Panc1 (cell line): ENCODE data around the gene EMSY. TPM values are rescaled to one million over a fixed set of nuclear protein-coding genes. Genes with fewer than 3 reads are reported as not detected.

Experiments
- ATAC-seq: fragments of 200-7000 bp; cut with Tn5 transposase; 2 replicates; pipeline ENCODE4 v1.9.1; 2020; ENCODE audit warnings: mild to moderate bottlenecking, moderate library complexity
- BruUV-seq: library from RNA; stranded (reverse); fragments of 400-500 nt; replicated peaks from 2 replicates; lab custom pipeline; 2021; lab: Mats Ljungman, UMichigan
- CTCF ChIA-PET: fragments of 300-600 bp; sonication (Branson Sonifier 250); formaldehyde crosslinking; loops from one replicate; lab custom pipeline; 2022; ENCODE audit warnings: antibody characterized with exemption; lab: Charles Lee
- POLR2A ChIA-PET: fragments of 300-600 bp; sonication (Branson Sonifier 250); formaldehyde crosslinking; loops from one replicate; lab custom pipeline; 2022; ENCODE audit warnings: antibody characterized with exemption; lab: Charles Lee
- DNase-seq: peaks from one replicate; pipeline ENCODE4 v3.0.0-alpha.2; 2010; ENCODE audit warnings: low read depth, low spot score
- H3K27ac ChIP-seq: 2 replicates; pipeline ENCODE4 v1.5.1; 2011; ENCODE audit warnings: mild to moderate bottlenecking, low read length, inconsistent platforms
- H3K27me3 ChIP-seq: fragments of 200-500 bp; sonication (Bioruptor generic); 2 replicates; pipeline ENCODE4 v1.6.0; 2014; ENCODE audit warnings: low read length, inconsistent platforms; ENCODE audit not compliant: control insufficient read depth, insufficient read depth
- H3K36me3 ChIP-seq: fragments of 200-500 bp; sonication (Bioruptor generic); 2 replicates; pipeline ENCODE4 v1.5.1; 2014; ENCODE audit warnings: inconsistent platforms, mild to moderate bottlenecking, low read length, moderate library complexity; ENCODE audit not compliant: control insufficient read depth, insufficient read depth
- H3K4me1 ChIP-seq: 2 replicates; pipeline ENCODE4 v1.5.1; 2011; ENCODE audit warnings: inconsistent platforms, mild to moderate bottlenecking, low read length, moderate library complexity; ENCODE audit not compliant: control insufficient read depth, insufficient read depth
- H3K4me3 ChIP-seq, 2 experiments: 2 replicates each; pipeline ENCODE4 v1.5.1; 2011 to 2012; ENCODE audit warnings: low read depth in 2 of 2, low read length in 2 of 2, mild to moderate bottlenecking in 2 of 2, inconsistent platforms in 1 of 2, moderate library complexity in 1 of 2
- H3K9me3 ChIP-seq: fragments of 200-500 bp; sonication (Bioruptor generic); 2 replicates; pipeline ENCODE4 v1.5.1; 2014; ENCODE audit warnings: low read depth, mild to moderate bottlenecking, inconsistent platforms, low read length, moderate library complexity; ENCODE audit not compliant: control insufficient read depth, insufficient read depth
- POLR2AphosphoS5 ChIP-seq: IDR thresholded peaks from 2 replicates; pipeline ENCODE4 v1.6.1; 2012; ENCODE audit warnings: mild to moderate bottlenecking, low read depth, low read length, moderate library complexity
- SIN3A ChIP-seq: IDR thresholded peaks from 2 replicates; pipeline ENCODE4 v1.6.1; 2012; ENCODE audit warnings: low read depth, mild to moderate bottlenecking, low read length, moderate library complexity, borderline replicate concordance; ENCODE audit not compliant: insufficient read depth
- TCF7L2 ChIP-seq: IDR thresholded peaks from 2 replicates; pipeline ENCODE4 v1.6.1; 2011; ENCODE audit warnings: mild to moderate bottlenecking, low read depth, low read length, inconsistent platforms
- in situ Hi-C: cut with HindIII; loops from 2 replicates; pipeline ENCODE4 v1.10.0; 2016; ENCODE audit warnings: low sequenced_read_pairs, low pct_unique_long_range_greater_than_20kb
- intact Hi-C: fragments of 100-400 bp; cut with micrococcal nuclease; formaldehyde crosslinking; loops from one replicate; pipeline ENCODE4 v1.10.0; 2022; ENCODE audit not compliant: unreplicated experiment
- total RNA-seq: library from RNA; stranded (reverse); gene quantifications from one replicate; pipeline ENCODE4 v1.2.1, GENCODE V29; 2021; ENCODE audit not compliant: unreplicated experiment
- TF ChIP-seq, protein P1 (sequence below), 2 experiments: IDR thresholded peaks; 2 replicates each; pipeline ENCODE4 v1.6.1; 2011 to 2012; ENCODE audit warnings: low read depth in 2 of 2, control low read depth in 1 of 2, low read length in 1 of 2, mild to moderate bottlenecking in 1 of 2, moderate library complexity in 1 of 2; ENCODE audit not compliant: insufficient read depth in 1 of 2
- TF ChIP-seq, protein P2 (sequence below): fragments of 450-650 bp; IDR thresholded peaks from 2 replicates; pipeline ENCODE4 v1.5.1; 2017; ENCODE audit warnings: mild to moderate bottlenecking

EMSY gene
- total RNA-seq, 1 experiment from 2014 or later = 26.4 TPM

DNA sequence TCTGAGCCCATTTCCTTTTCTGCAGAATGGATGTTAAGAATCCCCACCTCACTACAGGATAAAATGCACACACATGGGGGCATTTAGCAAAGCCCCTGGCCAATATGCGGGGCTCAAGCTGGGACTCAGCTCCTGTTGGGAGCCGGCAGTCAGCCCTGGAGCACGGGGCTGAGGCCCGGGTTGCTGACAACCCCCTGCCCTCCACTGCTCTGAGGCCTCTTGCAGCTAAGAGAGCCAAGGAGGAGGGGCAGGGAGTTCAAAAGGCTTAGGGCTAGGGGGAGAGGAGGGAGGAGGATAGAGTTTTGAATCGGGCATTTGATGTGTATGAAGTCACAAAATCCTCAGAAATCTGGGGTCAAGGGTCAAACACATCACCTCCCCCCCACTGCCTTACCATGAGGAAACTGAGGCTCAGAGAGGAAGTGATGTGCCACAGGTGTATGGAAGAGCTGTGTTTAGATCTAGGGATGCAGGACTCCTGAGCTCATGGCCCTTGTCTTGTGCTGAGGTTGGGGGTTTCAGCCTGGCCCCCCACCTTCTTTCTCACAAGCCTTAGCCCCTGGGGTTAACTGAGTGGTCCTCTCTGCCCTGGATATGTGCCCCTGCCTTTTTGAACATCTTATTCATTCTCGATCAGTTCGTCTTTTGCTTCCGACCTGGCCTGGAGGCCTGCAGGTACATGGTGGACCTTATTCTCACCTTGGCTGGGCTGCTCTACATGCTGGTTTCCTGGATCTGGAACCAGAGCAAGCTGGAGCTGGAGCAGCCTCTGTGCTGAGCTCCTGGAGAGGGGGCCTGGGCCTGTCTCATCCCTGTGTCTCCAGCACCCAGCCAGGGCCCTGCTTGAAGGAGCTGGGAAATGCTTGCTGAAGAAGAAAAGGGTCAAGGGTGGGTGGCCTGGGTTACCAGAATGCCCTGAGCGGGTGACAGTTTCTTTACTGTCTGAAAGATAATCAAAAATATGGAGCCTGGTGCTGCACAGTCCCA lies 145.4 kb downstream of the EMSY start:
- no peaks in the 10 kb centered on the region for H3K27me3 ChIP-seq
- ATAC-seq = no peak
- no peak for DNase-seq
- H3K4me3 ChIP-seq = no peak overlapping the region
- no peaks in the 10 kb centered on the region for H3K9me3 ChIP-seq
- no peak overlapping the region for H3K27ac ChIP-seq
- intact Hi-C loops (no loop called here), in situ Hi-C loops (no loop called here)
- TF ChIP-seq TCF7L2 = no peak
- TF ChIP-seq, protein P1, sequence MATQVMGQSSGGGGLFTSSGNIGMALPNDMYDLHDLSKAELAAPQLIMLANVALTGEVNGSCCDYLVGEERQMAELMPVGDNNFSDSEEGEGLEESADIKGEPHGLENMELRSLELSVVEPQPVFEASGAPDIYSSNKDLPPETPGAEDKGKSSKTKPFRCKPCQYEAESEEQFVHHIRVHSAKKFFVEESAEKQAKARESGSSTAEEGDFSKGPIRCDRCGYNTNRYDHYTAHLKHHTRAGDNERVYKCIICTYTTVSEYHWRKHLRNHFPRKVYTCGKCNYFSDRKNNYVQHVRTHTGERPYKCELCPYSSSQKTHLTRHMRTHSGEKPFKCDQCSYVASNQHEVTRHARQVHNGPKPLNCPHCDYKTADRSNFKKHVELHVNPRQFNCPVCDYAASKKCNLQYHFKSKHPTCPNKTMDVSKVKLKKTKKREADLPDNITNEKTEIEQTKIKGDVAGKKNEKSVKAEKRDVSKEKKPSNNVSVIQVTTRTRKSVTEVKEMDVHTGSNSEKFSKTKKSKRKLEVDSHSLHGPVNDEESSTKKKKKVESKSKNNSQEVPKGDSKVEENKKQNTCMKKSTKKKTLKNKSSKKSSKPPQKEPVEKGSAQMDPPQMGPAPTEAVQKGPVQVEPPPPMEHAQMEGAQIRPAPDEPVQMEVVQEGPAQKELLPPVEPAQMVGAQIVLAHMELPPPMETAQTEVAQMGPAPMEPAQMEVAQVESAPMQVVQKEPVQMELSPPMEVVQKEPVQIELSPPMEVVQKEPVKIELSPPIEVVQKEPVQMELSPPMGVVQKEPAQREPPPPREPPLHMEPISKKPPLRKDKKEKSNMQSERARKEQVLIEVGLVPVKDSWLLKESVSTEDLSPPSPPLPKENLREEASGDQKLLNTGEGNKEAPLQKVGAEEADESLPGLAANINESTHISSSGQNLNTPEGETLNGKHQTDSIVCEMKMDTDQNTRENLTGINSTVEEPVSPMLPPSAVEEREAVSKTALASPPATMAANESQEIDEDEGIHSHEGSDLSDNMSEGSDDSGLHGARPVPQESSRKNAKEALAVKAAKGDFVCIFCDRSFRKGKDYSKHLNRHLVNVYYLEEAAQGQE (IDR thresholded peaks at IDR 0.05; ENCODE audit: insufficient read depth in 1 of 2, low read depth in 2 of 2, low read length in 1 of 2) = no peak
- no peak for TF ChIP-seq SIN3A
- no peak for TF ChIP-seq POLR2AphosphoS5
- TF ChIP-seq, protein P2, sequence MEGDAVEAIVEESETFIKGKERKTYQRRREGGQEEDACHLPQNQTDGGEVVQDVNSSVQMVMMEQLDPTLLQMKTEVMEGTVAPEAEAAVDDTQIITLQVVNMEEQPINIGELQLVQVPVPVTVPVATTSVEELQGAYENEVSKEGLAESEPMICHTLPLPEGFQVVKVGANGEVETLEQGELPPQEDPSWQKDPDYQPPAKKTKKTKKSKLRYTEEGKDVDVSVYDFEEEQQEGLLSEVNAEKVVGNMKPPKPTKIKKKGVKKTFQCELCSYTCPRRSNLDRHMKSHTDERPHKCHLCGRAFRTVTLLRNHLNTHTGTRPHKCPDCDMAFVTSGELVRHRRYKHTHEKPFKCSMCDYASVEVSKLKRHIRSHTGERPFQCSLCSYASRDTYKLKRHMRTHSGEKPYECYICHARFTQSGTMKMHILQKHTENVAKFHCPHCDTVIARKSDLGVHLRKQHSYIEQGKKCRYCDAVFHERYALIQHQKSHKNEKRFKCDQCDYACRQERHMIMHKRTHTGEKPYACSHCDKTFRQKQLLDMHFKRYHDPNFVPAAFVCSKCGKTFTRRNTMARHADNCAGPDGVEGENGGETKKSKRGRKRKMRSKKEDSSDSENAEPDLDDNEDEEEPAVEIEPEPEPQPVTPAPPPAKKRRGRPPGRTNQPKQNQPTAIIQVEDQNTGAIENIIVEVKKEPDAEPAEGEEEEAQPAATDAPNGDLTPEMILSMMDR = no peak
- H3K4me1 ChIP-seq = no peaks in the 10 kb centered on the region
- CTCF ChIA-PET = no interaction called here
- BruUV-seq = no TSS peak
- H3K36me3 ChIP-seq = no peaks in the 10 kb centered on the region
- POLR2A ChIA-PET = no interaction called here

DNA sequence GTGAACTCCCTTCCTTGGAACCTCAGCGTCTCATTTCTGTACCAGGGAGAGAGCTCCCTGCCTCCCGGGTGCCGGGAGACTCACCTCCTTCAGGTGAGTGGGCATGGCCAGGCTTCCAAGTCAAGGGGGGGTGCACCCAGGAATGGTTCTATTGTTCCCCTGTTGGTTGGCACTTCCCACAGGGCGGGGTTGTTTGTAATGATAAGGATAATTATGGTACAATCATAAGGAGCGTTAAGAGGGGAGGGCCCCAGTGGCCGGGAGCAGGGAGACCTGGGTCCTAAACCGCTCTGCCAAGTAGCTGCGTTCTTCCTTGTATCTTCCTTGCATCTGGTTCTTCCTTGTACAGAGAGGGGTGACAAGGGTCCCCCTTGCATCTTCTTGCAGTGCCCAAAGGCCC lies 146.6 kb downstream of the EMSY start:
- BruUV-seq = no TSS peak
- intact Hi-C loops = no loop called here
- H3K9me3 ChIP-seq = no peaks in the 10 kb centered on the region
- ATAC-seq (no peak), DNase-seq (no peak)
- TF ChIP-seq, protein P1 (IDR thresholded peaks at IDR 0.05; ENCODE audit: insufficient read depth in 1 of 2, low read depth in 2 of 2, low read length in 1 of 2) = no peak
- TF ChIP-seq, protein P2 = no peak
- TF ChIP-seq TCF7L2 (no peak), SIN3A (no peak), POLR2AphosphoS5 (no peak)
- H3K4me3 ChIP-seq = no peak overlapping the region
- no peaks in the 10 kb centered on the region for H3K4me1 ChIP-seq
- in situ Hi-C loops = no loop called here
- no peak overlapping the region for H3K27ac ChIP-seq
- ChIA-PET CTCF (no interaction called here), POLR2A (no interaction called here)
- no peaks in the 10 kb centered on the region for H3K36me3 ChIP-seq
- no peaks in the 10 kb centered on the region for H3K27me3 ChIP-seq
